NT2/D1 (cell line): ENCODE data around the gene KCNH2.

Source experiments
- DNase-seq: peaks from one replicate; pipeline ENCODE4 v3.0.0-alpha.2; 2011; ENCODE audit warnings: low read depth, low spot score
- H3K27me3 ChIP-seq: 2 replicates; pipeline ENCODE4 v1.6.0; 2011; ENCODE audit warnings: mild to moderate bottlenecking; ENCODE audit not compliant: insufficient read length, insufficient read depth
- H3K36me3 ChIP-seq: 2 replicates; pipeline ENCODE4 v1.6.1; 2011; ENCODE audit warnings: mild to moderate bottlenecking, low read length, mixed read lengths; ENCODE audit not compliant: insufficient read depth, insufficient read length
- H3K4me1 ChIP-seq: 2 replicates; pipeline ENCODE4 v1.5.1; 2011; ENCODE audit not compliant: insufficient read depth, insufficient read length
- H3K4me3 ChIP-seq: 2 replicates; pipeline ENCODE4 v1.5.1; 2011; ENCODE audit warnings: low read depth; ENCODE audit not compliant: insufficient read length
- H3K9ac ChIP-seq: 2 replicates; pipeline ENCODE4 v1.6.0; 2011; ENCODE audit warnings: low read depth; ENCODE audit not compliant: insufficient read length
- H3K9me3 ChIP-seq: 2 replicates; pipeline ENCODE4 v1.5.1; 2011; ENCODE audit warnings: mild to moderate bottlenecking, low read length; ENCODE audit not compliant: insufficient read depth
- SUZ12 ChIP-seq: IDR thresholded peaks from 2 replicates; pipeline ENCODE4 v1.6.1; 2011; ENCODE audit not compliant: insufficient read length, insufficient read depth; ENCODE audit errors: extremely low read depth
- YY1 ChIP-seq: IDR thresholded peaks from 2 replicates; pipeline ENCODE4 v1.6.1; 2011; ENCODE audit not compliant: insufficient read length, insufficient read depth
- ZNF274 ChIP-seq: IDR thresholded peaks from 2 replicates; pipeline ENCODE4 v1.6.1; 2011; ENCODE audit warnings: mild to moderate bottlenecking, low read depth, low read length

Gene KCNH2

GRCh38 chr7:151011097-151011409, 32.9 kb upstream of the KCNH2 start:
- peaks cover 12% of the 10 kb centered on the region for H3K36me3 ChIP-seq
- no peaks in the 10 kb centered on the region for H3K27me3 ChIP-seq
- peaks cover 27% of the 10 kb centered on the region for H3K4me1 ChIP-seq
- DNase-seq, result no peak
- peak overlapping the region; percentile 93 for H3K9ac ChIP-seq
- H3K4me3 ChIP-seq, result peak overlapping the region; percentile 73
- TF ChIP-seq YY1 (no peak), SUZ12 (no peak), ZNF274 (no peak)
- no peaks in the 10 kb centered on the region for H3K9me3 ChIP-seq

GRCh38 chr7:151010307-151011096, 32.4 kb upstream of the KCNH2 start:
- H3K9ac ChIP-seq, result peak overlapping the region; percentile 93
- TF ChIP-seq ZNF274 (no peak), YY1 (no peak), SUZ12 (no peak)
- no peaks in the 10 kb centered on the region for H3K27me3 ChIP-seq
- peaks cover 27% of the 10 kb centered on the region for H3K4me1 ChIP-seq
- peaks cover 12% of the 10 kb centered on the region for H3K36me3 ChIP-seq
- no peaks in the 10 kb centered on the region for H3K9me3 ChIP-seq
- DNase-seq, result no peak
- peak overlapping the region; percentile 73 for H3K4me3 ChIP-seq

GRCh38 chr7:151010037-151010306, 31.9 kb upstream of the KCNH2 start:
- peak overlapping the region; percentile 93 for H3K9ac ChIP-seq
- H3K27me3 ChIP-seq, result no peaks in the 10 kb centered on the region
- no peak for TF ChIP-seq ZNF274
- TF ChIP-seq SUZ12, result no peak
- no peak for TF ChIP-seq YY1
- H3K36me3 ChIP-seq, result peaks cover 7% of the 10 kb centered on the region
- H3K4me3 ChIP-seq, result peak overlapping the region; percentile 73
- H3K4me1 ChIP-seq, result peaks cover 27% of the 10 kb centered on the region
- DNase-seq, result no peak
- no peaks in the 10 kb centered on the region for H3K9me3 ChIP-seq

GRCh38 chr7:151009327-151010036, 31.4 kb upstream of the KCNH2 start:
- H3K36me3 ChIP-seq, result peaks cover 5% of the 10 kb centered on the region
- peak overlapping the region; percentile 73 for H3K4me3 ChIP-seq
- DNase-seq, result no peak
- H3K9me3 ChIP-seq, result no peaks in the 10 kb centered on the region
- no peak for TF ChIP-seq ZNF274
- H3K27me3 ChIP-seq, result no peaks in the 10 kb centered on the region
- peak overlapping the region; percentile 93 for H3K9ac ChIP-seq
- peaks cover 27% of the 10 kb centered on the region for H3K4me1 ChIP-seq

GRCh38 chr7:151008511-151009323, 30.6 kb upstream of the KCNH2 start:
- H3K9ac ChIP-seq, result no peak overlapping the region
- no peaks in the 10 kb centered on the region for H3K36me3 ChIP-seq
- no peak for DNase-seq
- peaks cover 24% of the 10 kb centered on the region for H3K4me1 ChIP-seq
- H3K27me3 ChIP-seq, result no peaks in the 10 kb centered on the region
- H3K4me3 ChIP-seq, result no peak overlapping the region
- H3K9me3 ChIP-seq, result no peaks in the 10 kb centered on the region
- no peak for TF ChIP-seq ZNF274
- TF ChIP-seq YY1, result no peak
- TF ChIP-seq SUZ12, result no peak

GRCh38 chr7:151008143-151008510, 30.0 kb upstream of the KCNH2 start:
- H3K4me3 ChIP-seq, result no peak overlapping the region
- DNase-seq, result no peak
- no peaks in the 10 kb centered on the region for H3K9me3 ChIP-seq
- peaks cover 22% of the 10 kb centered on the region for H3K4me1 ChIP-seq
- TF ChIP-seq SUZ12, result no peak
- H3K36me3 ChIP-seq, result no peaks in the 10 kb centered on the region
- no peak overlapping the region for H3K9ac ChIP-seq
- H3K27me3 ChIP-seq, result no peaks in the 10 kb centered on the region

GRCh38 chr7:151007469-151007898, 29.4 kb upstream of the KCNH2 start:
- DNase-seq, result no peak
- Histone ChIP-seq H3K4me3 (no peak overlapping the region), H3K9me3 (no peaks in the 10 kb centered on the region), H3K9ac (peak overlapping the region; percentile 50), H3K27me3 (no peaks in the 10 kb centered on the region), H3K4me1 (peaks cover 19% of the 10 kb centered on the region), H3K36me3 (no peaks in the 10 kb centered on the region)
- TF ChIP-seq ZNF274 (no peak), SUZ12 (no peak), YY1 (no peak)
